ENCODE results near the gene EPHA1. TPM values are rescaled to one million over a fixed set of nuclear protein-coding genes. Genes with fewer than 3 reads are reported as not detected.

EPHA1 gene
- total RNA-seq, 1 donor from 2014 or later, result 54.4 TPM

GRCh38 chr7:143341842-143342241 is 66.8 kb downstream of the EPHA1 start:
- H3K9me3 Mint-ChIP-seq (ENCODE audit: low read depth), result no peaks in the 10 kb centered on the region
- DNase-seq (ENCODE audit: low spot score, unreplicated experiment), result no peak
- no peak overlapping the region for H3K27ac Mint-ChIP-seq
- TF ChIP-seq, protein P1, sequence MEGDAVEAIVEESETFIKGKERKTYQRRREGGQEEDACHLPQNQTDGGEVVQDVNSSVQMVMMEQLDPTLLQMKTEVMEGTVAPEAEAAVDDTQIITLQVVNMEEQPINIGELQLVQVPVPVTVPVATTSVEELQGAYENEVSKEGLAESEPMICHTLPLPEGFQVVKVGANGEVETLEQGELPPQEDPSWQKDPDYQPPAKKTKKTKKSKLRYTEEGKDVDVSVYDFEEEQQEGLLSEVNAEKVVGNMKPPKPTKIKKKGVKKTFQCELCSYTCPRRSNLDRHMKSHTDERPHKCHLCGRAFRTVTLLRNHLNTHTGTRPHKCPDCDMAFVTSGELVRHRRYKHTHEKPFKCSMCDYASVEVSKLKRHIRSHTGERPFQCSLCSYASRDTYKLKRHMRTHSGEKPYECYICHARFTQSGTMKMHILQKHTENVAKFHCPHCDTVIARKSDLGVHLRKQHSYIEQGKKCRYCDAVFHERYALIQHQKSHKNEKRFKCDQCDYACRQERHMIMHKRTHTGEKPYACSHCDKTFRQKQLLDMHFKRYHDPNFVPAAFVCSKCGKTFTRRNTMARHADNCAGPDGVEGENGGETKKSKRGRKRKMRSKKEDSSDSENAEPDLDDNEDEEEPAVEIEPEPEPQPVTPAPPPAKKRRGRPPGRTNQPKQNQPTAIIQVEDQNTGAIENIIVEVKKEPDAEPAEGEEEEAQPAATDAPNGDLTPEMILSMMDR (IDR thresholded peaks at IDR 0.05; ENCODE audit: unreplicated experiment), result no peak
- H3K36me3 Mint-ChIP-seq (ENCODE audit: insufficient read depth), result no peaks in the 10 kb centered on the region
- no peak overlapping the region for H3K4me3 Mint-ChIP-seq (ENCODE audit: low read depth)
- H3K4me1 Mint-ChIP-seq (ENCODE audit: low read depth), result peaks cover 3% of the 10 kb centered on the region
- peaks cover 24% of the 10 kb centered on the region for H3K27me3 Mint-ChIP-seq

Small RNAs within 50 kb of the gene (microRNA-seq; reads per million reads assigned to microRNA genes)
- gene MIR6892 (ENCODE audit: borderline number of aligned reads, unreplicated experiment), result not detected

Other genes with a start within 250 kb of the EPHA1 start
- not detected in 2 replicates for gene TAS2R39, start 225.4 kb downstream of the EPHA1 start, total RNA-seq
- gene TAS2R40, start 186.8 kb downstream of the EPHA1 start, total RNA-seq, result not detected in 2 replicates
- 110 and 114 TPM in 2 replicates for gene GSTK1, start 145.4 kb downstream of the EPHA1 start, total RNA-seq
- 4.7 and 5.1 TPM in 2 replicates for gene TMEM139, start 123.9 kb downstream of the EPHA1 start, total RNA-seq
- gene CASP2, start 120.5 kb downstream of the EPHA1 start, total RNA-seq, result 65.5 and 68.9 TPM in 2 replicates
- 0.09 and 0.14 TPM in 2 replicates for gene CLCN1, start 92.7 kb downstream of the EPHA1 start, total RNA-seq
- gene FAM131B, start 46.1 kb downstream of the EPHA1 start, total RNA-seq, result 2.3 and 3.7 TPM in 2 replicates
- gene ZYX, start 27.5 kb downstream of the EPHA1 start, total RNA-seq, result 65.4 and 69.0 TPM in 2 replicates
- not detected in 2 replicates for gene TAS2R60, start 34.6 kb upstream of the EPHA1 start, total RNA-seq
- gene TAS2R41, start 69.0 kb upstream of the EPHA1 start, total RNA-seq, result not detected in 2 replicates
- 1.9 and 2.4 TPM in 2 replicates for gene CTAGE15, start 162.9 kb upstream of the EPHA1 start, total RNA-seq
- gene TCAF2, start 212.1 kb upstream of the EPHA1 start, total RNA-seq, result 0.10 and 0.11 TPM in 2 replicates